Inferior parietal cortex (tissue), 1 donor: ENCODE measurements around the gene ZNF217.
A peak's percentile ranks its signal among the peaks of the same experiment; 100 is the strongest.
"Not testable (repeated sequence)": the region's sequence is repeated elsewhere in the genome, so short reads cannot be mapped to it uniquely, and the experiment has no call there.

Experiments used
- DNase-seq: peaks from one replicate; pipeline ENCODE4 v3.0.0-alpha.2; 2016; ENCODE audit errors: extremely low spot score

ZNF217 gene

DNA sequence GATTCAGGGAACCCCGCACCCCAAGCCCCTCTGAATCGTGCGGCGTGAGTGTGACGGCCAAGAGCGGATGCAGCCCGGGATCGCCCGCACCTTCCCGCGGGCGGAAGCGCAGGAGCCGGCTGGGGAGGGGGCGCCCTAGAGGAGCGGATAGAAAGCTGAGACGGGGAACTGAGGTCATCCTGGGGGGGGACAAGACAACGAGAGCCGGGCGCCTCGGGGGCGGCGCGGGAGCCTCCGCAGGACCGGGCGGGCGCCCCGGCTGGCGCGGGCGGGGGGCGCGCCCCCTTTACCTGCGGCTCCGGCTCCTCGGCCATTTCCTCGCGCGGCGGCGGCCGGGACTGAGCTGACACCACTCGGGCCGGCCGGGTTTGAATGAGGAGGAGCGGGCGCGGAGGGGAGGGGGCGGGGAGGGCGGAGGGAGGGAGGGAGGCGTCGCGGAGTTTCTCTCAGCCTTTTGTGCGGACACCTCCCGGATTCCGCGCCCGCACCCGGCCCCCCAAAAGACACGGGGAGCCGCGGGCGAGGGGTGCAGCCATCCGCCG is at the start of gene ZNF217:
Gene ZNF217 (minus strand): TSS at position 374 of the 542 bp plus-strand sequence. CDS start 11,013 bp downstream, outside the sequence.
- DNase-seq, result not testable (repeated sequence)

GRCh38 chr20:53643031-53643832 is 49.6 kb upstream of the ZNF217 start:
- DNase-seq, result no peak

DNA sequence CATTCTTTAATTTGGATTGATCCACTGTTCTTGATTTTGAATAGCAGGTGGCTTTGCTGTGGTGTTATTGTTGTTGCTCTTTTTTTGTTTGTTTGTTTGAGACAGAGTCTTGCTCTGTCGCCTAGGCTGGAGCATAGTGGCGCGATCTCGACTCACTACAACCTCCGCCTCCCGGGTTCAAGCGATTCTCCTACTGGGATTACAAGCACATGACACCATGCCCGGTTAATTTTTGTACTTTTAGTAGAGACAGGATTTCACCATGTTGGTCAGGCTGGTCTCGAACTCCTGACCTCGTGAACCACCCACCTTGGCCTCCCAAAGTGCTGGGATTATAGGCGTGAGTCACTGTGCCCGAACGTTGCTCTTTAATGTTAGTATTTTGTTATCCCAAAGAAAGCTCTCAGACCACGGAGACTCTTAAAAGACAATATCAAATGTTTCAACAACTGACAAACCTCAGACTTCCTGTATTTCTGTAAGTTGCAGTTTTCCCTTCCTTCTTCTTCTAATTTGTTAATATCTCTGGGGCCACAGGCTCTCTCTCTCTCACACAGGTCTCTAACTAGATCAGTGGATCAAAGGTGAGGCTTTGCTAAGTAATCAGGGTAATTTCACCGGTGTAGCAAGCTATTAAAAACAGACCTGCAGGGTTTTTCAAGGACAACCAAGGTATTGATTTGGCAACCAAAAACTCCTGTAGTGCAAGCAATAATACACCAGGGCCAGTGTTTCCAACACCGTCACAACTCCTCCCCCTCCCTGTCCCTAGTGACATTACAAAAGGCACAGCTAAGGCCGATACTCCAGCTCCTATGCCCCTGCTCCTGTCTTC is 48.8 kb upstream of the ZNF217 start:
- no peak for DNase-seq

DNA sequence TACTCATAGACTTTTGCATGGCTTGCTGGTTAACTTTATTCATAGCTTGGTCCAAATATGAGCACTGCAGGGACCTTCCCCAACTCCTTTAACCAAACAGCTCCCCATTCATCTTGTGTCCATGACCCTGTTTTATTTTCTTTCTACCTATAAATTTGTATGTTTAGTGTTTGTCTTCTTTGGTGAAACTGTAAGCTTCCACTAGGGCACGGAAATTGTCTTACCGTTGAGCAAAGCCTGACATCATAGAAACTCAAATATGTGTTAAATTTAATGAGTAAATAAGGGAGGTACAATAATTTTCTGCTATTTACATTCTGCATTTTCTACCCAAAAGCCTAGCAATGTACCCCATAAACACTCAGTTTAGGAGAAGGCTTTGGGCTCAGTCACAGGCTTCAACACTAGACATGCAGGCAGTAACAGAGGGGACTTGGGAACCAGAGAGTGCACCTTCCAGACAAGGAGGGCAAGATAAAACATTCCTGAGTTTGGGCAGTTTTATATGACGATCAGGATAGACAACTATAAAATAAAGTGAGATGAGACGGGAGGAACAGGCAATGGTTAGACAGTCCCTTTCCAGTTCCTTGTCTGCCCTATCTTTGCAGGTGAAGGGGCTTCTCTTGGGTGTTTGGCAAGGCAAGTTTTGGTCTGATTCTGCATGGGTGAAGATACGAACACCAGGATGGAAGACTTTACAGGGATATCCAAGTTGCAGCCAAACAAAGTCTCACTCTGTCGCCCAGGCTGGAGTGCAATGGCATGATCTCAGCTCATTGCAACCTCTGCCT is 46.2 kb upstream of the ZNF217 start:
- no peak for DNase-seq

GRCh38 chr20:53639128-53639527 is 45.5 kb upstream of the ZNF217 start:
- DNase-seq, result no peak

GRCh38 chr20:53637310-53637709 is 43.7 kb upstream of the ZNF217 start:
- DNase-seq, result not testable (repeated sequence)

DNA sequence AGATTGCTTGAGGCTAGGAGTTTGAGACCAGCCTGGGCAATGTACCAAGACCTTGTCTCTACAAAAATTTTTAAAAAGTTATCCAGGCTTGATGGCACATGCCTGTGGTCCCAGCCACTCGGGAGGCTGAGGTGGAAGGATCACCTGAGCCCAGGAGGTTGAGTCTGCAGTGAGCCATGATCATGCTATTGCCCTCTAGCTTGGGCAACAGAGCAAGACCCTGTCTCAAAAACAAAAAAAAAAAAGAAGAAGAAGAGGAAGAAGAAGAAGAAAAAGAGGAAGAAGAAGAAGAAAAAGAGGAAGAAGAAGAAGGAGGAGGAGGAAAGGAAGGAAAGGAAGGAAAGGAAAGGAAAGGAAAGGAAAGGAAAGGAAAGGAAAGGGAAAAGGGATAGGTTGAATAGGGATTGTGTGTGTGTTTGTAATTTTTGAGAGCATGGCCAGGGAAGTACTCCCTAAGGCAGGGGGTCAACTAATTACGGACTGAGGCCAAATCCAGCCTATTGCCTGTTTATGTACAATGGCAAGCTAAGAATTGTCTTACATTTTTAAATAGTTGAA is 43.0 kb upstream of the ZNF217 start:
- no peak for DNase-seq

GRCh38 chr20:53635221-53635620 is 41.6 kb upstream of the ZNF217 start:
- no peak for DNase-seq

- DNase-seq, result no peak
Observed at GRCh38 chr20:53631909-53632662, 38.4 kb upstream of the ZNF217 start.

- DNase-seq, result no peak
Observed at GRCh38 chr20:53629436-53629835, 35.8 kb upstream of the ZNF217 start.

DNA sequence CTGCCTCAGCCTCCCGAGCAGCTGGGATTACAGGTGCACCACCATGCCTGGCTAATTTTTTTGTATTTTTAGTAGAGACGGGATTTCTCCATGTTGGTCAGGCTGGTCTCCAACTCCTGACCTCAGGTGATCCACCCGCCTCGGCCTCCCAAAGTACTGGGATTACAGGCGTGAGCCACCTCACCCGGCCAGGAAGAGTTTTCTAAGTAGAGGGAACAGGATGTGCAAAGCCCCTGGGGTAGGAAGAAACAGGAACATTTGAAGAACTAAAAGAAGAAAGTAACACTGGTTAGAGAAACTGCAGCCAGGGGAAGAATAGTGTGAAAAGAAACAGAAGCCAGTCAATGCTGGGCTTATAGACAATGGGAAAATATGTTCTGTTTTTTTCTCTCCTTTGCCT is 35.1 kb upstream of the ZNF217 start:
- not testable (repeated sequence) for DNase-seq

DNA sequence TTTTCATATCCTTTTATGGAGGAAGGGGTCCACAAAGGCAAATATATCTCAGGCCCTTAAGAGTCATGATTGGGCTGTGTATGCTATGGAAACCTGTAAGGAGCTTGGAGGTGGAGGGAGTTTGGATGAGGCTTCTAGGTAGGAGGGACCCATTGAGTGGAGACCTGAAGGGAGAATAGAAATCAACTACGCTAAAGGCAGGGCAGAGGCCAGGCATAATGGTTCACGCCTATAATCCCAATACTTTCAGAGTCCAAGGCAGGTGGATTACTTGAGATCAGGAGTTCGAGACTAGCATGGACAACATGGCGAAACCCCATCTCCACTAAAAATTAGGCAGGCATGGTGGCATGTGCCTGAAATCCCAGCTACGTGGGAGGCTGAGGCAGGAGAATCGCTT is 34.4 kb upstream of the ZNF217 start:
- DNase-seq, result no peak

DNA sequence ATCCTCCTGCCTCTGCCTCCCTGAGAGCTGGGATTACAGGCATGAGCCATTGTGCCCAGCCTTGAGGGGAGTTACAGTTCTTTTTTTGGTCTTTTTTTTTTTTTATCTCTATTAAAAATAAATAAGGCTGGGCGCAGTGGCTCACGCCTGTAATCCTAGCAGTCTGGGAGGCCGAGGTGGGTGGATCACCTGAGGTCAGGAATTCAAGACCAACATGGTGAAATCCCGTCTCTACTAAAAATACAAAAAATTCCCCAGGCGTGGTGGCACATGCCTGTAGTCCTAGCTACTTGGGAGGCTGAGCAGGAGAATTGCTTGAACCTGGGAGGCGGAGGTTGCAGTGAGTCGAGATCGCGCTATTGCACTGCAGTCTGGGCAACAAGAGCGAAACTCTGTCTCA is 33.4 kb upstream of the ZNF217 start:
- not testable (repeated sequence) for DNase-seq

DNA sequence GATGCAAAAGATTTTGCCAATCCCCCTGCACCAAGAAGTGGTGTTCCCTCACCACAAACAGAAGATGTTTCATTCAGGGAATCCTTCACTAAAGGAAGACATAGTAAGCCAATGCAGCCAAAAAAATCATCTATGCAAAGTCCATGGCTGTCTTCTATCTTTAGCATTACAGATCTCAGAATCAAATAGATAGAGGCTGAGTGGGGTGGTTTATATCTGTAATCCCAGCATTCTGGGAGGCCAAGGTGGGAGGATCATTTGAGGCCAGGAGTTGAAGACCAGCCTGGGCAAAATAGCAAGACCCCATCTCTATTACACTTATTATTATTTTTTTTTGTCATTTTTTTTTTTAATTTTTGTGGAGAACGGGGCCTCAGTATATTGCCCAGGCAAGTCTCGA is 32.9 kb upstream of the ZNF217 start:
- no peak for DNase-seq

GRCh38 chr20:53625311-53626129 is 31.9 kb upstream of the ZNF217 start:
- no peak for DNase-seq

GRCh38 chr20:53624927-53625250 is 31.2 kb upstream of the ZNF217 start:
- not testable (repeated sequence) for DNase-seq

GRCh38 chr20:53623454-53624211 is 30.0 kb upstream of the ZNF217 start:
- DNase-seq, result peak; percentile 61

- no peak for DNase-seq
Observed at GRCh38 chr20:53623134-53623453, 29.5 kb upstream of the ZNF217 start.
